ENCODE measurements around the gene GRM8.

GRM8 gene

GRCh38 chr7:126996659-126997058 lies 256.1 kb downstream of the GRM8 start:
- Histone ChIP-seq H3K4me1 (ENCODE audit: control insufficient read depth, insufficient read depth, low read length) (no peaks in the 10 kb centered on the region), H3K27ac (ENCODE audit: extremely low read depth, low read depth, low read length) (no peak overlapping the region), H3K9me3 (ENCODE audit: control insufficient read depth, insufficient read depth, low read depth, low read length) (no peaks in the 10 kb centered on the region), H3K4me3 (ENCODE audit: low read depth, low read length) (no peak overlapping the region), H3K36me3 (ENCODE audit: control insufficient read depth in 2 of 2, insufficient read depth in 1 of 2, low read length in 2 of 2) (no peaks in the 10 kb centered on the region)
- CTCF ChIA-PET = interaction anchor here (0.9 kb wide), 1 partner anchor 193 kb away, joined by 3 read pairs; no protein-coding TSS in a partner anchor
- POLR2A ChIA-PET = no interaction called here
- no peak for TF ChIP-seq ZNF121 (tag by site-specific recombination; IDR thresholded peaks at IDR 0.05)
- no peak for TF ChIP-seq ZBTB8A (tag by site-specific recombination; IDR thresholded peaks at IDR 0.05)
- TF ChIP-seq ZNF707 (tag by site-specific recombination; IDR thresholded peaks at IDR 0.05) = no peak
- TF ChIP-seq PRDM1 (tag by site-specific recombination; IDR thresholded peaks at IDR 0.05) = no peak
- no peak for TF ChIP-seq KLF16 (tag by site-specific recombination; IDR thresholded peaks at IDR 0.05)
- no peak for TF ChIP-seq ZNF391 (tag by site-specific recombination; IDR thresholded peaks at IDR 0.05; ENCODE audit: borderline replicate concordance, low read depth)
- TF ChIP-seq MEIS1 (CRISPR knock-in tag; IDR thresholded peaks at IDR 0.05; ENCODE audit: borderline replicate concordance) = no peak
- no peak for TF ChIP-seq ZNF548 (tag by site-specific recombination; IDR thresholded peaks at IDR 0.05)

GRCh38 chr7:126993626-126994213 lies 259.0 kb downstream of the GRM8 start:
- no peak for TF ChIP-seq ZNF433 (tag by site-specific recombination; IDR thresholded peaks at IDR 0.05; ENCODE audit: low read depth)
- no peak for TF ChIP-seq ZNF416 (tag by site-specific recombination; IDR thresholded peaks at IDR 0.05)
- no peak for TF ChIP-seq ZNF623 (tag by site-specific recombination; IDR thresholded peaks at IDR 0.05)
- TF ChIP-seq ZNF146 (tag by site-specific recombination; IDR thresholded peaks at IDR 0.05) = no peak
- TF ChIP-seq ZFP69B (tag by site-specific recombination; IDR thresholded peaks at IDR 0.05) = no peak
- TF ChIP-seq ZNF274 (IDR thresholded peaks at IDR 0.05; ENCODE audit: low read length) = no peak
- no peak for TF ChIP-seq ZNF274 (tag by site-specific recombination; IDR thresholded peaks at IDR 0.05; ENCODE audit: borderline replicate concordance)
- TF ChIP-seq ZNF658 (tag by site-specific recombination; IDR thresholded peaks at IDR 0.05) = no peak
- no peak for TF ChIP-seq KLF1 (tag by site-specific recombination; IDR thresholded peaks at IDR 0.05)
- no peak for TF ChIP-seq ZNF621 (tag by site-specific recombination; IDR thresholded peaks at IDR 0.05)
- TF ChIP-seq ZSCAN16 (tag by site-specific recombination; IDR thresholded peaks at IDR 0.05) = no peak
- H3K4me3 ChIP-seq (ENCODE audit: low read depth, low read length) = no peak overlapping the region
- no peak overlapping the region for H3K27ac ChIP-seq (ENCODE audit: extremely low read depth, low read depth, low read length)
- H3K9me3 ChIP-seq (ENCODE audit: control insufficient read depth, insufficient read depth, low read depth, low read length) = no peaks in the 10 kb centered on the region; the same call in 1 of the 2 replicates
- ChIA-PET CTCF (no interaction called here), POLR2A (no interaction called here)
- no peaks in the 10 kb centered on the region for H3K36me3 ChIP-seq (ENCODE audit: control insufficient read depth in 2 of 2, insufficient read depth in 1 of 2, low read length in 2 of 2)
- H3K4me1 ChIP-seq (ENCODE audit: control insufficient read depth, insufficient read depth, low read length) = no peaks in the 10 kb centered on the region

GRCh38 chr7:126988022-126988421 lies 264.7 kb downstream of the GRM8 start:
- ChIA-PET CTCF (interaction anchor here (0.6 kb wide), 1 partner anchor 125 kb away, joined by 3 read pairs; no protein-coding TSS in a partner anchor), POLR2A (no interaction called here)
- TF ChIP-seq ZNF837 (tag by site-specific recombination; IDR thresholded peaks at IDR 0.05) (no peak), TRIM28 (IDR thresholded peaks at IDR 0.05; ENCODE audit: borderline replicate concordance, low read length) (no peak), ZSCAN23 (tag by site-specific recombination; IDR thresholded peaks at IDR 0.05) (no peak), ZNF514 (tag by site-specific recombination; IDR thresholded peaks at IDR 0.05) (no peak), ZBTB10 (tag by site-specific recombination; IDR thresholded peaks at IDR 0.05) (no peak), ATF2 (tag by site-specific recombination; IDR thresholded peaks at IDR 0.05; ENCODE audit: low read depth) (no peak), ZNF214 (tag by site-specific recombination; IDR thresholded peaks at IDR 0.05; ENCODE audit: borderline replicate concordance) (no peak), SP3 (tag by site-specific recombination; IDR thresholded peaks at IDR 0.05) (no peak), ZNF501 (tag by site-specific recombination; IDR thresholded peaks at IDR 0.05) (no peak), ZBTB26 (tag by site-specific recombination; optimal IDR thresholded peaks at IDR 0.05) (no peak), KLF8 (tag by site-specific recombination; IDR thresholded peaks at IDR 0.05) (no peak)
- no peaks in the 10 kb centered on the region for H3K4me1 ChIP-seq (ENCODE audit: control insufficient read depth, insufficient read depth, low read length)
- H3K9me3 ChIP-seq (ENCODE audit: control insufficient read depth, insufficient read depth, low read depth, low read length) = no peaks in the 10 kb centered on the region; the same call in 1 of the 2 replicates
- no peak overlapping the region for H3K27ac ChIP-seq (ENCODE audit: extremely low read depth, low read depth, low read length)
- H3K4me3 ChIP-seq (ENCODE audit: low read depth, low read length) = no peak overlapping the region
- H3K36me3 ChIP-seq (ENCODE audit: control insufficient read depth in 2 of 2, insufficient read depth in 1 of 2, low read length in 2 of 2) = no peaks in the 10 kb centered on the region
